HG03280 (cell line): ENCODE results near the gene OBSL1.
A peak's percentile ranks its signal among the peaks of the same experiment; 100 is the strongest.

Experiments used
- ATAC-seq: cut with Tn5 transposase; IDR thresholded peaks from one replicate; pipeline ENCODE4 v1.9.1; 2021; ENCODE audit warnings: mild to moderate bottlenecking, moderate library complexity; ENCODE audit not compliant: unreplicated experiment

The OBSL1 gene

DNA sequence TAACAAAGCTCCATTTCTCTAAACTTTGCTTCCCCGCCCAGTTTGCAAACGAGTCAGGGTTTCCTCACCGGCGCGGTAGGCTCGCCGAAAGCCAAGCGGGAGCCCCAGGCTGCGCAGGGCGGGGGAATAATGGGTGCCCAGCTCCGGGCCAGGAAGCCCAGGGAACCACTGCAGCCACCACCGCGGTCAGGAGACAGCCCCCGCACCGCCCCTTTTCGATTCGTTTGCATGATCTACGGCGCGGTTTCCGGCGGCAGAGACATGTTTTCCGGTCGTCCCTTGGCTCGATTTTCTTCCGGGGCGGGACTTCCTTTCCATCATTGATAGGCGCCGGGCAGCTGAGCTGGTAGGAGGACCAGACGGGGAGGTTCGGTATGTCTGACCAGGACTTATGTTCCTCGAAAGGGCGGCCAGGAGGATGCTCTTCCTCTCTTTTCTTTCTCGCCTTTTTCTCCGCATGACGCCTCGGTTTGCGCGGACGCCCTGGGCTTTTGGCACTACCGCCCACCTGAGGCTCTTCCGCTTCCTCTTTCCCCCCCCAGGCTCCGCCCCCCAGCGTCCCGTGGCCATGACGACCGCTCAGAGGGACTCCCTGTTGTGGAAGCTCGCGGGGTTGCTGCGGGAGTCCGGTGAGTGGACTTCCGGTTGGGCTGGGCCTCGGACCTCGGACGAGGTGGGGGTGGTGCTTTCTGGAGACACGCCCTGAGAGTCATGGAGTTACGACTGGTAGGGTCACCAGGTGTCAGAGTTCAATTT is 26.4 kb upstream of the OBSL1 start, which contains the start of gene STK11IP:
Gene STK11IP (plus strand): TSS at position 306 of the 756 bp plus-strand sequence. CDS start 263 bp downstream, at position 569.
- peak; percentile 90 for ATAC-seq

- ATAC-seq = peak; percentile 1
Observed at GRCh38 chr2:219596954-219597551, 25.7 kb upstream of the OBSL1 start.

DNA sequence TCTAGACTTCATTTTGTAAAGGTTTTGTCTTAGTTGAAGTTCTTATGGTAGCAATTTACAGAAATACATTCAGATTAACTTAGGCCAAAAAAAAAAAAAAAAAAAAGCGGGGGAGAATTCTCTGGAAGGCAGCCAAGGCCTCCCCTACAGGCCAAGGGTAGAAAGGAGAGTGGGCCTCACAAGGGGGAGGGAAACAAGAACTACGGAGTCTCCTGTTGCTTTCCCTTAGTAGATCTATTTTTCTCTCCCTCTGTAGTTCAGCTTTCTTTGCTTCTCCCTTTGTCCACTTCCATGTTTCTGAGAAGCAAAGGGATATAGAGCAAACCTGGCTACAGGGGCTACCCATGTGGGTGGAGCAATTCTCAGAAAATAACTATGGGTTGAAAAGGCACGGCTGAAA is 23.9 kb upstream of the OBSL1 start:
- no peak for ATAC-seq

DNA sequence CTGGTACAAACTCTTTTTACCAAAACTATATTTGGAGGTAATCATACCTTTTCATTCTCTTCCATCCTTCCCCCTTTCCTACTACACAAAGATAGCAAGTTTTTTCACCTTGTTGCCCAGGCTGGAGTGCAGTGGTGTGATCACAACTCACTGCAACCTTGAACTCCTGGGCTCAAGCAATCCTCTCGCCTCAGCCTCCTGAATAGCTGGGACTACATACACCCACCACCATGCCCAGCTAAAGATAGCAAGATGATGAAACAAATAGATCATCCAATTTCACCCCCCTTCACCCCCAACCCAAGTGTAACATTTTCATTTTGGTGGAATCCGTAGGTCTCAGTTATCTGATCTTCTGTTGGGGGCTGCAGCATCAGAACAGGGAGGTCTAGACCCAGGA is 21.8 kb upstream of the OBSL1 start:
- ATAC-seq = no peak

- ATAC-seq = no peak
Observed at GRCh38 chr2:219592736-219593135, 21.4 kb upstream of the OBSL1 start.

- no peak for ATAC-seq
Observed at GRCh38 chr2:219591091-219591490, 19.8 kb upstream of the OBSL1 start.

- no peak for ATAC-seq
Observed at GRCh38 chr2:219581346-219581745, 10.0 kb upstream of the OBSL1 start.

- ATAC-seq = no peak
Observed at GRCh38 chr2:219578811-219579613, 7.7 kb upstream of the OBSL1 start.

DNA sequence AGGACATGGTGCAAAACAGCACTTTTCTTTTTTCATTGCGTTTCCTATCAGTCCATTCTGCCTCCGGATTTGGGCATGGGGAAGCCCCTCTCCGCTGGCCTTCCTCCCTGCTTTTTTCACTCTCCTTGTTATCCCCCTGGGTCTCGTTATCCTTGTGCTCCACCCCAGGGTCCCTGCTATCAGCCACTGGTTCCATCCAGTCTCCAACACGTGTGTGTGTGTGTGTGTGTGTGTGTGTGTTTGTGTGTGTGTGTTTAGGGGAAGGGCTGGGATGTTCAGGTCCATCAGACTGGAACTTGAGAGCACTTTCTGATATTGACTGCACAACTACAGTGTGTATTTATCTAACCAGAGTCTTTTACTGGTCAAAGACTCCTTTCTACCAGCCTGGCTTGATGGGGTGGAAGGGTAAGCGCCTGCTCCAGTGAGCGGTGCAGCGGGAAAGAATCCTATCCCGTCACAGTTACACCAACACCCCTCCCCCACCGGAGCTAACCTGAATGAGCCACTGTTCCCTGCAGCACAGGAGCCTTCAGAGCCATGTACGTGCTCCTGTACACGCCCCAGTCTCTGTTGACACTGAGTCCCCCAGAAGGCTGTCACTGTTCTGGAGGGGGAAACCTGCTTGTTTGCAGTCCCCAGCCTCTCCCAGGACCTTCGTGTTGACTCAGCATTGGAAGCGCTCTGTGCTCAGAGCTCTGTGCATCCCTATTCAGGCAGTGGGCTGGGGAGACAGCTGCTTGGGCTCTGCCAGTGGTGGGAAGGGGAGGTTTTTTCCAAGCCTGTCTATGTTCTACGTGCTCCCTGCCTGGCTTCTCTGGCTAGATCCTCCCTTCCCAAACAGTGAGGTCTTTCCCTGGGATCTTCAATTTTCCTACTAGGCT is 5.4 kb upstream of the OBSL1 start:
- ATAC-seq = no peak

GRCh38 chr2:219575566-219576504 is 4.5 kb upstream of the OBSL1 start:
- no peak for ATAC-seq

DNA sequence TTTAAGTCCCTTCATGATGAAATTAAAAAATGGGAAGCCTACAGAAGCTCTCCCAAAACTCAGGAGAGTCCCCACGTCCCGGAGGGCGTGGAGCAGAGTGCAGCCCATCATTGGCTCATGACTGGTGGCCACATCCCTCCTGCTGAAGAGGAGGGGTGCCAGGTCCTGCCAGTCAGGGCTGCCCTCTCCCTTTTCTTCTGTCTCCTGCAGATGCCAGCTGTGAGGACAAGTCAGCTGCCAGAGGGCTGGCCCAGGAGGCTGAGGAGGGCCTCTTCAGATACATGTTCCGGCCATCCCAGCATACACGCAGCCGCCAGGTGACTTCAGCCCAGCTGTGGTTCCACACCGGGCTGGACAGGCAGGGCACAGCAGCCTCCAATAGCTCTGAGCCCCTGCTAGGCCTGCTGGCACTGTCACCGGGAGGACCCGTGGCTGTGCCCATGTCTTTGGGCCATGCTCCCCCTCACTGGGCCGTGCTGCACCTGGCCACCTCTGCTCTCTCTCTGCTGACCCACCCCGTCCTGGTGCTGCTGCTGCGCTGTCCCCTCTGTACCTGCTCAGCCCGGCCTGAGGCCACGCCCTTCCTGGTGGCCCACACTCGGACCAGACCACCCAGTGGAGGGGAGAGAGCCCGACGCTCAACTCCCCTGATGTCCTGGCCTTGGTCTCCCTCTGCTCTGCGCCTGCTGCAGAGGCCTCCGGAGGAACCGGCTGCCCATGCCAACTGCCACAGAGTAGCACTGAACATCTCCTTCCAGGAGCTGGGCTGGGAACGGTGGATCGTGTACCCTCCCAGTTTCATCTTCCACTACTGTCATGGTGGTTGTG is 3.4 kb upstream of the OBSL1 start:
- ATAC-seq = no peak

- ATAC-seq = no peak
Observed at GRCh38 chr2:219573166-219573565, 1.8 kb upstream of the OBSL1 start.

DNA sequence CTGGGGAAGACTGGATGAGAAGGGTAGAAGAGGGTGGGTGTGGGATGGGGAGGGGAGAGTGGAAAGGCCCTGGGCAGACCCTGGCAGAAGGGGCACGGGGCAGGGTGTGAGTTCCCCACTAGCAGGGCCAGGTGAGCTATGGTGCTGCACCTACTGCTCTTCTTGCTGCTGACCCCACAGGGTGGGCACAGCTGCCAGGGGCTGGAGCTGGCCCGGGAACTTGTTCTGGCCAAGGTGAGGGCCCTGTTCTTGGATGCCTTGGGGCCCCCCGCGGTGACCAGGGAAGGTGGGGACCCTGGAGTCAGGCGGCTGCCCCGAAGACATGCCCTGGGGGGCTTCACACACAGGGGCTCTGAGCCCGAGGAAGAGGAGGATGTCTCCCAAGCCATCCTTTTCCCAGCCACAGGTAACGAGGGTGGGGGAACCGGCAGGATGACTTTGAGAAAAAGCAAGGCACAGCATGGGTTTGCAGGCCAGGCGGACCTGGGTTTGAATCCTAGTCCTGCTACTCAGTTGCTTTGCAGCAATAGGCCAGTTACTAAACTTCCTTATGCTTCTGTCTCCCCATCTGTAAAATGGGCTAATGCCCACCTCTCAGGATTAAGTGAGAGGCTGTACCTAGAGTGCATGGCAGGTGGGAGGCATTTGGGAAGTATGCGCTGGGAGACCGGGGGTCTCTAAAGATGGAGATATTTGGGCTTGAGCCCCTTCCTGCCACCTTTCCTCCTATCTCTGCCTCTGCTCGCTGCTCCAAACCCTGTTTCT is 1.1 kb upstream of the OBSL1 start, which contains the start of gene INHA:
Gene INHA (plus strand): TSS at position 74 of the 765 bp plus-strand sequence. CDS start 65 bp downstream, at position 139.
- ATAC-seq = no peak

DNA sequence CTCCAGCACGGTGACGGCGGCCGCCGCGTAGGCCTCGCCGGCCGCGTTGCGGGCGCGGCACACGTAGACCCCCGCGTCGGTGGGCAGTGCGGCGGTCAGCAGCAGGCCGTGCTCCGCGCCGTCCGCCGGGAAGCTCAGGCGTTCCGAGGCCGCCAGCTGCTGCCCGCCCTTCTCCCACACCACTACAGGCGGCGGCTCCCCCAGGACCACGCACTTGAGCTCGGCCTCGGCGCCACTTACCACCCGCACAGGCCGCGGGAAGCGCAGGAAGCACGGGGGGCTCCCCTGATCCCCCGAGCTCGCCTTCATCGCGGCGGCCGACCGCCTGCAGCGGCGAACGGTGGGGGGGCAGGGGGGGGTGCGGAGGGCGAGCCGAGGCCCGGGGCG is 422 bp downstream of the OBSL1 start:
- no peak for ATAC-seq

DNA sequence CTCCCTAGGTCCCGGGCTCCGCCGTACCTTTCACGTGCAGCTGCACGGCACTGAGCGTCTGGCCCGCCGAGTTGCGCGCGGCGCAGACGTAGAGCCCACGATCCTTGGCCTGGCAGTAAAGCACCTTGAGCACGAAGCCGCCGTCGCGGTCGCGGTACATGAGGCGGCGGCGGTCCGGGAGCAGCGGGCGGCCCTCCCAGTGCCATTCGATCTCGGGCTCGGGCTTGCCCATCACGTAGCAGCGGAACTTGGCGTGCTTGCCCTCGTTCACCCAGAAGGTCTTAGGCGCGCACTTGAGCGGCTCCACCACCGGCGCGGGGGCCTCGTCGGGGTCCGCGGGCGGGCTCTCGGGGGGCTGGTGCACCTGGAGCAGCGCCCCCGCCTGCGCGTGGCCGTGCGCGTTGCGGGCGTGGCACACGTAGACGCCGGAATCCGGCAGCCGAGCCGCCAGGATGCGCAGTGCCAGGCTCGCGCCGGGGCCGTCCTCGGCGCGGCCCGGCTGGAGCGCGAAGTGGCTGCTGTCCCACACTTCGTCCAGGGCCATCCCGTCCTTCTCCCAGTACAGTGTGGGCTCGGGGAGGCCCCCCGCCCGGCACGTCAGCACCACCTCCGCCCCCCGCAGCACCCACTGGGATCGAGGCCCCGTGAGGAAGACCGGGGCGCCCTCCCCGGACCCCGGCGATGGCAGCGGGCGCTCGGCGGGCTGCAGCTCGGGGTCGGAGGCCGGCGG is 980 bp downstream of the OBSL1 start:
- no peak for ATAC-seq

DNA sequence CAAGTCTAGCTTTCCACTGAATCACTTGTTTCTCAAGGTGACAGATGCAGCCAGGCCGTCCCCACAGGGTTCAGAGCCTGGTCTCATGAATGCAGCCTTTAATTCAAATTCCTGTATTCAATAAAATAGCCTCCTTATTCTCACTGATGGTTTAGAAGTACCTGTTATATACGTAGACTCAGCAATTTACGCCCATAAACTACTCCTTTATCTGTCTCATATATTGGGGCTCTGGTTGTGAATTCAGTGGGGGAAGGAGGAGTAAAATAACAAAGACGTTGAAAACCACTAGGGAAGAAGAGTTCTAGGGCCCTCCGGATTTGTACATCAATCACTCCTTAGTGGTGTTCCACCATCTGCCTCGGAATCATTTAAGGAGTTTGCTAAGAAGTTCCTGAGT is 1.7 kb downstream of the OBSL1 start:
- no peak for ATAC-seq

GRCh38 chr2:219569041-219569440 is 2.3 kb downstream of the OBSL1 start:
- no peak for ATAC-seq
